Fibroblast of mammary gland (primary cell): ENCODE measurements around the gene C19orf85.
"Not testable (repeated sequence)": the region's sequence is repeated elsewhere in the genome, so short reads cannot be mapped to it uniquely, and the experiment has no call there.

Experiments used
- DNase-seq: peaks from one replicate; pipeline ENCODE4 v3.0.0-alpha.2; 2010; ENCODE audit warnings: low read depth
- H3K4me3 ChIP-seq: 2 replicates; pipeline ENCODE4 v1.5.1; 2011; ENCODE audit warnings: low read depth, mild to moderate bottlenecking, low read length, moderate library complexity; ENCODE audit not compliant: control insufficient read depth
- CTCF ChIP-seq: conservative IDR thresholded peaks from 2 replicates; pipeline ENCODE4 v1.5.1; 2011; ENCODE audit warnings: low read depth, low read length, inconsistent platforms; ENCODE audit not compliant: control insufficient read depth, insufficient read depth

The C19orf85 gene

GRCh38 chr19:55426042-55426441, 38.5 kb downstream of the C19orf85 start:
- DNase-seq: no peak
- no peak overlapping the region for H3K4me3 ChIP-seq
- TF ChIP-seq CTCF: no peak

- no peak for TF ChIP-seq CTCF
- H3K4me3 ChIP-seq: no peak overlapping the region
- no peak for DNase-seq
Observed at GRCh38 chr19:55424518-55424917, 40.0 kb downstream of the C19orf85 start.

GRCh38 chr19:55423225-55424005, 41.1 kb downstream of the C19orf85 start:
- H3K4me3 ChIP-seq: no peak overlapping the region
- no peak for DNase-seq
- TF ChIP-seq CTCF: no peak

- H3K4me3 ChIP-seq, DNase-seq: not testable (repeated sequence)
Observed at GRCh38 chr19:55421281-55421680, 43.3 kb downstream of the C19orf85 start.

- no peak for DNase-seq
- no peak overlapping the region for H3K4me3 ChIP-seq
- TF ChIP-seq CTCF: no peak
Observed at GRCh38 chr19:55419624-55420236, 44.8 kb downstream of the C19orf85 start.

GRCh38 chr19:55419103-55419502, 45.4 kb downstream of the C19orf85 start:
- no peak overlapping the region for H3K4me3 ChIP-seq
- DNase-seq: no peak
- TF ChIP-seq CTCF: no peak

- peak; percentile 85 for DNase-seq
- TF ChIP-seq CTCF: peak; percentile 75
- H3K4me3 ChIP-seq: no peak overlapping the region
Observed at GRCh38 chr19:55418185-55418584, 46.4 kb downstream of the C19orf85 start.
